MM.1S (cell line): ENCODE measurements around the gene FGGY.

ENCODE experiments used
- DNase-seq: peaks from one replicate; pipeline ENCODE4 v3.0.0-alpha.2; 2015
- H2AFZ ChIP-seq: fragments of 300-600 bp; sonication (generic); 2 replicates; pipeline ENCODE4 v1.6.0; 2016; ENCODE audit warnings: antibody characterized with exemption, low read length
- H3F3A ChIP-seq: fragments of 300-600 bp; sonication (generic); 2 replicates; pipeline ENCODE4 v1.6.1; 2016; ENCODE audit warnings: mild to moderate bottlenecking, antibody characterized with exemption, low read length, moderate library complexity, mixed read lengths; ENCODE audit not compliant: insufficient read depth
- H3K27ac ChIP-seq: fragments of 300-600 bp; sonication (generic); 2 replicates; pipeline ENCODE4 v1.5.1; 2016; ENCODE audit warnings: mild to moderate bottlenecking, low read length
- H3K27me3 ChIP-seq: fragments of 300-600 bp; sonication (generic); replicated peaks from 2 replicates; pipeline ENCODE4 v1.6.0; 2016; ENCODE audit warnings: low read length; ENCODE audit not compliant: insufficient read depth
- H3K36me3 ChIP-seq: fragments of 300-600 bp; sonication (generic); replicated peaks from 2 replicates; pipeline ENCODE4 v1.6.1; 2016; ENCODE audit warnings: mild to moderate bottlenecking, low read length, mixed read lengths; ENCODE audit not compliant: insufficient read depth
- H3K4me1 ChIP-seq: fragments of 300-600 bp; sonication (generic); 2 replicates; pipeline ENCODE4 v1.6.1; 2016; ENCODE audit warnings: low read length, mixed read lengths
- H3K4me2 ChIP-seq: fragments of 300-600 bp; sonication (generic); 2 replicates; pipeline ENCODE4 v1.6.0; 2016; ENCODE audit warnings: low read depth, low read length
- H3K4me3 ChIP-seq: fragments of 300-600 bp; sonication (generic); 2 replicates; pipeline ENCODE4 v1.5.1; 2016; ENCODE audit warnings: low read length, mixed read lengths
- H3K79me2 ChIP-seq: fragments of 300-600 bp; sonication (generic); 2 replicates; pipeline ENCODE4 v1.6.1; 2016; ENCODE audit warnings: mixed run types, low read length, mixed read lengths
- H3K9ac ChIP-seq: fragments of 300-600 bp; sonication (generic); 2 replicates; pipeline ENCODE4 v1.6.1; 2016; ENCODE audit warnings: low read length, mixed read lengths
- H3K9me2 ChIP-seq: fragments of 300-600 bp; sonication (generic); replicated peaks from 2 replicates; pipeline ENCODE4 v1.6.1; 2016; ENCODE audit warnings: mild to moderate bottlenecking, low read length, mixed read lengths; ENCODE audit not compliant: insufficient read depth
- H3K9me3 ChIP-seq: fragments of 300-600 bp; sonication (generic); replicated peaks from 2 replicates; pipeline ENCODE4 v1.6.1; 2016; ENCODE audit warnings: mild to moderate bottlenecking, low read length, mixed read lengths; ENCODE audit not compliant: insufficient read depth
- H4K20me1 ChIP-seq: fragments of 300-600 bp; sonication (generic); 2 replicates; pipeline ENCODE4 v1.6.1; 2016; ENCODE audit warnings: mild to moderate bottlenecking, low read length, moderate library complexity, mixed read lengths; ENCODE audit not compliant: insufficient read depth
- EZH2 ChIP-seq: fragments of 300-600 bp; sonication (generic); optimal IDR thresholded peaks from 2 replicates; pipeline ENCODE3; 2017; ENCODE audit warnings: low read depth, mild to moderate bottlenecking, antibody characterized with exemption, low read length, mixed read lengths
- EZH2phosphoT487 ChIP-seq: fragments of 300-600 bp; sonication (generic); IDR thresholded peaks from 2 replicates; pipeline ENCODE4 v1.6.1; 2018; ENCODE audit warnings: antibody characterized with exemption, low read length
- TF ChIP-seq, protein P1 (sequence below): fragments of 300-600 bp; sonication (generic); IDR thresholded peaks from 2 replicates; pipeline ENCODE4 v1.5.1; 2016; ENCODE audit warnings: antibody characterized with exemption, low read length, mixed read lengths

Gene FGGY

DNA sequence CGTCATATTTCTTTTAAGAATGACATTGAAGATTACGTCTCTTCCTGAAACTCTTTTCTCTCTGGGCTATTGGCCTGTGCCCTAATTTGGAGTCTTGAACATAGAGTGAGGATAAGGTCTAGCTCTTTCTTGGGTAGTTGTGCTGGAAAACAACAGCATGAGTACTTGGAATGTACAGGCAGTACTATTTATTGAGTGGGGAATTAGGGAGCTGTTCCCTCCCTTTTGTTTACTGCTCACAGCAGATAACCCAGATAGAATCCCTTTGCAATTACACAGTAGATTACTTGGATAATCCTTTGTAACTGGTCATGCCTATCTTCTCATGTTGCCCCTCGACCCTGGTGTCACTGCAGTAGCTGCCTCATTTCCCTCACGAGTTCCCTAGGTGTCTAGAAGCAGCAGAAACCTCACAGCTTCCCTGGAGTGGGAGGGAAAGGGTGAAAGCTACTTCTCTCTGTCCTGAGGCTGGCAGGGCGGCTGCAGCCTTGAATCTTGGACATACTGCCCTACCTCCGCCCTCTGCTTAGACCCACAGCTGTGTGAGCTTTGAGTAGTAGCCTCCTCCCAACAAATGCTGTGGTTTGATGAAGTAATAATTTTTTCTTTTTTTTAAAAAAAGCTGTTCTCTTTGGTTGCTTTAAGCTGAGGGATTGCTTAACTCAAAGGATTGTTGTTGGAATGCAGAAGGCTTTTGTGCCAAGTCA lies 70.6 kb downstream of the FGGY start:
- DNase-seq: no peak
- Histone ChIP-seq H3K27me3 (no peaks in the 10 kb centered on the region), H3K4me3 (no peak overlapping the region), H3K4me2 (no peak overlapping the region), H3K9ac (no peak overlapping the region), H3K79me2 (no peaks in the 10 kb centered on the region), H3K36me3 (no peaks in the 10 kb centered on the region), H3K4me1 (no peaks in the 10 kb centered on the region), H3K27ac (no peak overlapping the region), H4K20me1 (no peaks in the 10 kb centered on the region), H3K9me2 (no peaks in the 10 kb centered on the region), H2AFZ (no peak overlapping the region), H3F3A (no peaks in the 10 kb centered on the region), H3K9me3 (no peaks in the 10 kb centered on the region)
- TF ChIP-seq EZH2phosphoT487 (no peak), EZH2 (no peak)
- TF ChIP-seq, protein P1, sequence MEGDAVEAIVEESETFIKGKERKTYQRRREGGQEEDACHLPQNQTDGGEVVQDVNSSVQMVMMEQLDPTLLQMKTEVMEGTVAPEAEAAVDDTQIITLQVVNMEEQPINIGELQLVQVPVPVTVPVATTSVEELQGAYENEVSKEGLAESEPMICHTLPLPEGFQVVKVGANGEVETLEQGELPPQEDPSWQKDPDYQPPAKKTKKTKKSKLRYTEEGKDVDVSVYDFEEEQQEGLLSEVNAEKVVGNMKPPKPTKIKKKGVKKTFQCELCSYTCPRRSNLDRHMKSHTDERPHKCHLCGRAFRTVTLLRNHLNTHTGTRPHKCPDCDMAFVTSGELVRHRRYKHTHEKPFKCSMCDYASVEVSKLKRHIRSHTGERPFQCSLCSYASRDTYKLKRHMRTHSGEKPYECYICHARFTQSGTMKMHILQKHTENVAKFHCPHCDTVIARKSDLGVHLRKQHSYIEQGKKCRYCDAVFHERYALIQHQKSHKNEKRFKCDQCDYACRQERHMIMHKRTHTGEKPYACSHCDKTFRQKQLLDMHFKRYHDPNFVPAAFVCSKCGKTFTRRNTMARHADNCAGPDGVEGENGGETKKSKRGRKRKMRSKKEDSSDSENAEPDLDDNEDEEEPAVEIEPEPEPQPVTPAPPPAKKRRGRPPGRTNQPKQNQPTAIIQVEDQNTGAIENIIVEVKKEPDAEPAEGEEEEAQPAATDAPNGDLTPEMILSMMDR: no peak

DNA sequence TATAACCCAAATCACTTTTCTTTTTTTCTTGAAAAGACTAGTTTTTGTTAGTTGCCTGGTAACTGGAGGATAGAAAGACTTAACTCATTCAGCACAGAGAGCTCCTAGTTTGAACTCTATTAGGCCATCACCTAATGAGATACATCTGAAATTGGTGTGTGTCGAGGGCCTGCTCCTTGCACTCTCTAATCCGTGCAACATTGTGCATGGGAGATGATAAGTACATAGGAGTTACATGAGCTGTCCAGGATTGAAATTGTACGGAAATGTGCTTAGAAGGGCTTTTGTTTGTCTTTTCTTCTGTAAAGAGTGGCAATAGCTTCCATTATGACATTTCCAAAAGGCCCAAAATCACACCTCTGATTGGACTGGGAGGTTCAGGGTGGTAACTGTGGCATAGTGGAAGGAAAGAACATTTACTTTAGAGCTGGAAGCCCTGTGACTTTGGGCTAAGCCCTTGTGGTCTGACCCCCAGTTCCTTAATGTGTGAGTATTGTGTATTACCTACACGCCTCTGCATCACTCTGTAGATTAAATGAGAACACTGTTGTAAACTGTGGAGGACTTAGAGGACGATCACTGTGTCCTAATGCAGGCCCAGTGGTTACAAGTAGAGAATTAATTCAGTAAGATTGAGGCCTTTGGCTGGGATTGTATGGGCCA lies 71.2 kb downstream of the FGGY start:
- Histone ChIP-seq H3K9me2 (no peaks in the 10 kb centered on the region), H3K4me2 (no peak overlapping the region), H3K9ac (no peak overlapping the region), H3F3A (no peaks in the 10 kb centered on the region), H3K4me1 (no peaks in the 10 kb centered on the region), H3K4me3 (no peak overlapping the region), H3K79me2 (no peaks in the 10 kb centered on the region), H4K20me1 (no peaks in the 10 kb centered on the region), H2AFZ (no peak overlapping the region), H3K36me3 (no peaks in the 10 kb centered on the region), H3K9me3 (no peaks in the 10 kb centered on the region), H3K27me3 (no peaks in the 10 kb centered on the region), H3K27ac (no peak overlapping the region)
- DNase-seq: no peak
- TF ChIP-seq EZH2 (no peak), EZH2phosphoT487 (no peak)
- TF ChIP-seq, protein P1: no peak

DNA sequence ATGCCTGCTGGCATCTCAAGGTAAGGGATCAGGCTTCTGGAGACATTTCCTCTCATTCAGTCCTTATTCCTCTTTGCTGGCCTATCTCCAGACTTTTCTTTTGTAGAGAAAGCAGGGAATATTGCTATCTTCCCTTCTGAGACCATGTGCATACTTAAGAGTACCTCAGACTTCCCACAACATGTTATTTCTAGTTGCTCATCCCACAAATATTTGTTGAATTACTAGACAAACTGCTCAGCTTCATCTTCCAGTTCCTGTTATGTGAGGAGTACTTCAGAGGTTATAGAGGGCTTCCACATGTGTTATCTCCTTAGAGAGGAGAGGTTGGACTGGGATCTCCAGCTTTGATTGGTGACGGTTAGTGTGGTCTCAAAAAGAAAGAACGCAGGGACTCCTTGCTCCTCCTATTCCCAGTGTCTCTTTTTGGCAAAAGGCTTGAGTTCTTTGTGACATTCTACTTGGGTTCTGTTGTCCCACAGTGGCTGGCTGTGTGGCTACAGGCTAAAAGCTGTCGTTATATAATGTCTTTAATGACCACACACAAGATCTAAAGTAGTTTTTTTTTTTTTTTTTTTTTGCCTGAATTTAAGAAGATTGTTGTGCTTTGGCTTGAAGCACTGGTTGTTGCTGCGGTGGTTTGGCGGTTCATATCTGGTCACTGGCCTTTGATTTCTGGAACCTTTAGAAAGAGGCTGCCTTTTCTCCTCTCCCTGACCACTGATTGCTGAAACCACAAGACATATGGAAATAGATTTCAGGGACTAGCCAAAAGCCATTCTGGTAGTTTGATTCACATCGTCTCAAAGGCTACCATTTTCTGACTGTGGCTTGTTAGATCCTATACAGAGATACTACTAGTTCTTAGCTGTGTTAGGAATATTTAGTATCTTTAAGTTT lies 78.7 kb downstream of the FGGY start:
- H3F3A ChIP-seq: no peaks in the 10 kb centered on the region
- no peak overlapping the region for H3K9ac ChIP-seq
- no peak for TF ChIP-seq EZH2
- TF ChIP-seq, protein P1: no peak
- no peak for TF ChIP-seq EZH2phosphoT487
- no peak overlapping the region for H3K27ac ChIP-seq
- no peak overlapping the region for H2AFZ ChIP-seq
- H4K20me1 ChIP-seq: no peaks in the 10 kb centered on the region
- no peaks in the 10 kb centered on the region for H3K79me2 ChIP-seq
- H3K27me3 ChIP-seq: no peaks in the 10 kb centered on the region
- no peak overlapping the region for H3K4me3 ChIP-seq
- no peak for DNase-seq
- no peaks in the 10 kb centered on the region for H3K4me1 ChIP-seq
- H3K36me3 ChIP-seq: no peaks in the 10 kb centered on the region
- no peaks in the 10 kb centered on the region for H3K9me3 ChIP-seq
- no peak overlapping the region for H3K4me2 ChIP-seq
- H3K9me2 ChIP-seq: no peaks in the 10 kb centered on the region
